Endothelial cell of umbilical vein (primary cell): Measurements from ENCODE around the gene PGAP1. TPM values are rescaled to one million over a fixed set of nuclear protein-coding genes. Genes with fewer than 3 reads are reported as not detected.

Source experiments
- BruUV-seq: library from RNA; stranded (reverse); fragments of 400-500 nt; replicated peaks from 2 replicates; lab custom pipeline; 2021; lab: Mats Ljungman, UMichigan
- CTCF ChIA-PET: fragments of 300-600, 350-600 bp; sonication (Branson Sonifier 250); formaldehyde crosslinking; loops from one replicate; lab custom pipeline; 2021; ENCODE audit warnings: antibody characterized with exemption, inconsistent platforms; lab: Charles Lee
- POLR2A ChIA-PET: fragments of 300-600, 350-600 bp; sonication (Branson Sonifier 250); formaldehyde crosslinking; loops from one replicate; lab custom pipeline; 2021; ENCODE audit warnings: antibody characterized with exemption, inconsistent platforms; lab: Charles Lee
- DNase-seq: peaks from one replicate; pipeline ENCODE4 v3.0.0-alpha.2; 2011; ENCODE audit warnings: low read depth, low spot score
- FAIRE-seq: peaks from 2 replicates; lab custom pipeline; 2011; peaks lifted over from hg19 to GRCh38; lab: Jason Lieb, UNC
- H2AFZ ChIP-seq: 2 replicates; pipeline ENCODE4 v1.6.0; 2012; ENCODE audit warnings: low read depth, low read length, control low read depth, inconsistent platforms
- H3K27ac ChIP-seq: 2 replicates; pipeline ENCODE4 v1.5.1; 2011; ENCODE audit warnings: low read depth, mild to moderate bottlenecking, control low read depth, low read length, moderate library complexity; ENCODE audit not compliant: insufficient read depth
- H3K27me3 ChIP-seq, 2 experiments: 2 replicates each; pipeline versions ENCODE4 v1.6.0 to v1.6.1; 2011; ENCODE audit warnings: low read length in 2 of 2, mixed read lengths in 1 of 2; ENCODE audit not compliant: control insufficient read depth in 2 of 2, insufficient read depth in 2 of 2
- H3K36me3 ChIP-seq, 2 experiments: 2 replicates in 1 of 2; 3 replicates in 1 of 2; pipeline ENCODE4 v1.5.1; 2011; ENCODE audit warnings: low read length in 2 of 2, mild to moderate bottlenecking in 1 of 2, moderate library complexity in 1 of 2; ENCODE audit not compliant: control insufficient read depth in 2 of 2, insufficient read depth in 2 of 2; ENCODE audit errors: extremely low read depth in 1 of 2
- H3K4me1 ChIP-seq: 3 replicates; pipeline ENCODE4 v1.5.1; 2011; ENCODE audit warnings: mild to moderate bottlenecking, low read length; ENCODE audit not compliant: control insufficient read depth, insufficient read depth; ENCODE audit errors: extremely low read depth
- H3K4me2 ChIP-seq: 2 replicates; pipeline ENCODE4 v1.6.1; 2011; ENCODE audit warnings: low read length, control low read depth, mixed read lengths; ENCODE audit not compliant: insufficient read depth
- H3K4me3 ChIP-seq, 3 experiments: fragments of 200-600 bp in 1 of 3; sonication (generic), shearing (Covaris generic) in 1 of 3; replicated peaks in 1 of 3; 2 replicates each; pipeline ENCODE4 v1.5.1; 2011 to 2016; ENCODE audit warnings: control low read depth in 3 of 3, low read length in 3 of 3, mild to moderate bottlenecking in 2 of 3, inconsistent platforms in 1 of 3, low read depth in 1 of 3, moderate library complexity in 1 of 3; ENCODE audit not compliant: insufficient read depth in 1 of 3
- H3K79me2 ChIP-seq: 2 replicates; pipeline ENCODE4 v1.6.0; 2012; ENCODE audit warnings: low read length, inconsistent platforms; ENCODE audit not compliant: control insufficient read depth, insufficient read depth
- H3K9ac ChIP-seq: replicated peaks from 2 replicates; pipeline ENCODE3; 2011; ENCODE audit warnings: low read length, control low read depth; ENCODE audit not compliant: insufficient read depth; ENCODE audit errors: extremely low read depth
- H3K9me1 ChIP-seq: replicated peaks from 3 replicates; pipeline ENCODE4 v1.6.0; 2011; ENCODE audit warnings: mild to moderate bottlenecking, low read length; ENCODE audit not compliant: control insufficient read depth, insufficient read depth; ENCODE audit errors: extremely low read depth
- H3K9me3 ChIP-seq: replicated peaks from 2 replicates; pipeline ENCODE4 v1.5.1; 2012; ENCODE audit warnings: low read length, inconsistent platforms; ENCODE audit not compliant: control insufficient read depth, insufficient read depth
- H4K20me1 ChIP-seq: replicated peaks from 2 replicates; pipeline ENCODE3; 2011; ENCODE audit warnings: mild to moderate bottlenecking, low read length; ENCODE audit not compliant: control insufficient read depth, insufficient read depth; ENCODE audit errors: extremely low read depth
- EZH2 ChIP-seq: IDR thresholded peaks from 2 replicates; pipeline ENCODE4 v1.6.1; 2012; ENCODE audit warnings: borderline replicate concordance, low read depth, mild to moderate bottlenecking, moderate library complexity, low read length, inconsistent platforms; ENCODE audit not compliant: severe bottlenecking
- FOS ChIP-seq: IDR thresholded peaks from 2 replicates; pipeline ENCODE4 v1.6.1; 2011; ENCODE audit warnings: mild to moderate bottlenecking, low read length, moderate library complexity, borderline replicate concordance; ENCODE audit not compliant: insufficient read depth
- GATA2 ChIP-seq: IDR thresholded peaks from 2 replicates; pipeline ENCODE4 v1.7.0; 2011; ENCODE audit warnings: low read depth, mild to moderate bottlenecking, moderate library complexity, mixed read lengths, low read length; ENCODE audit not compliant: insufficient read length, insufficient read depth
- JUN ChIP-seq: IDR thresholded peaks from 2 replicates; pipeline ENCODE4 v1.6.1; 2011; ENCODE audit warnings: borderline replicate concordance, low read depth; ENCODE audit not compliant: insufficient read length, insufficient read depth
- MYC ChIP-seq: IDR thresholded peaks from one replicate; pipeline ENCODE4 v1.6.1; 2011; ENCODE audit warnings: mild to moderate bottlenecking, low read depth, low read length
- POLR2A ChIP-seq: IDR thresholded peaks from 2 replicates; pipeline ENCODE4 v1.6.1; 2012; ENCODE audit warnings: low read depth, mild to moderate bottlenecking, control low read depth, low read length
- POLR2AphosphoS5 ChIP-seq: IDR thresholded peaks from 2 replicates; pipeline ENCODE4 v1.6.1; 2012; ENCODE audit warnings: low read depth, mild to moderate bottlenecking, control low read depth, low read length, moderate library complexity; ENCODE audit not compliant: insufficient read depth
- dilution Hi-C: fragments of 300-500 bp; cut with MboI; formaldehyde crosslinking; loops from one replicate; pipeline ENCODE4 v1.15.0; 2019; ENCODE audit warnings: low sequenced_read_pairs; ENCODE audit not compliant: extremely low pct_ligation_motif_present
- intact Hi-C: fragments of 100-400 bp; cut with micrococcal nuclease; formaldehyde crosslinking; loops from one replicate; pipeline ENCODE4 v1.10.0; 2022
- polyA plus RNA-seq, 4 experiments: library from polyadenylated mRNA; depleted of rRNA in 3 of 4; stranded (reverse) in 3 of 4; unstranded in 1 of 4; fragments of >200 nt; gene quantifications; 2 replicates each; pipeline versions ENCODE4 v1.2.1 to v1.2.3, GENCODE V29; 2011 to 2012; ENCODE audit warnings: missing spikeins in 1 of 4
- total RNA-seq: library from RNA; stranded (reverse); gene quantifications from 2 replicates; pipeline ENCODE4 v1.2.3, GENCODE V29; 2021
- TF ChIP-seq, protein P1 (sequence below): IDR thresholded peaks from 2 replicates; pipeline ENCODE4 v1.6.1; 2011; ENCODE audit not compliant: insufficient read depth, insufficient read length
- TF ChIP-seq, protein P2 (sequence below), 2 donors: IDR thresholded peaks; 1 replicate in 1 of 2; 2 replicates in 1 of 2; pipeline ENCODE4 v1.5.1; 2011; ENCODE audit warnings: low read length in 2 of 2, mild to moderate bottlenecking in 2 of 2, moderate library complexity in 2 of 2, control low read depth in 1 of 2, inconsistent platforms in 1 of 2, low read depth in 1 of 2; ENCODE audit not compliant: insufficient read depth in 1 of 2; ENCODE audit errors: extremely low read depth in 1 of 2

Gene PGAP1
- total and polyA plus RNA-seq, 2 donors (not counting 3 experiments of a cell fraction or from before 2014, with no cell fraction given) = 3.9 to 9.8 TPM

DNA sequence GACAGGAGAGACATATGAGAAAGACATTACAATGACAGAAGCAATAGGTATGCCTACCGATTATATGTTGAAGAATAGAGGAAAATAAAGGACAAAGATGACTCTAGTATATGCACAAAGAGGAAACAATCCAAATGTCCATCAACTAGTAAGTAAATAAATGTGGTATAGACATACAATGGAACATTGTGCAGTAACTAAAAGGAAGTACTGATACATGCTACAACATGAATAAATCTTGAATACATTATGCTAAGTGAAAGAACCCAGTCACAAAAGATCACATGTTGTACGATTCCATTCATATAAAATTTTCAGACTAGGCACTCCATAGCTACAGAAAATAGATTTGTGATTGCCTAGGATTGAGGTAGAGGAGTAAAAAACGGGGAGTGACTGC is 28.5 kb upstream of the PGAP1 start:
- no peak for FAIRE-seq

More for the DNA sequence above, 28.5 kb upstream of the PGAP1 start:
- no peaks in the 10 kb centered on the region for H3K9me1 ChIP-seq
- H3K9ac ChIP-seq = no peak overlapping the region
- H3K27ac ChIP-seq = no peak overlapping the region
- CTCF ChIA-PET = no interaction called here
- H3K9me3 ChIP-seq = no peaks in the 10 kb centered on the region
- no peak overlapping the region for H3K4me3 ChIP-seq
- POLR2A ChIA-PET = no interaction called here
- no peaks in the 10 kb centered on the region for H3K27me3 ChIP-seq
- no peaks in the 10 kb centered on the region for H4K20me1 ChIP-seq
- dilution Hi-C loops = no loop called here
- no peak for DNase-seq
- H2AFZ ChIP-seq = no peak overlapping the region
- no TSS peak for BruUV-seq
- H3K79me2 ChIP-seq = no peaks in the 10 kb centered on the region
- H3K4me1 ChIP-seq = no peaks in the 10 kb centered on the region
- no peaks in the 10 kb centered on the region for H3K36me3 ChIP-seq
- no peak overlapping the region for H3K4me2 ChIP-seq
- intact Hi-C loops = no loop called here
- no peak for TF ChIP-seq GATA2
- TF ChIP-seq, protein P1, sequence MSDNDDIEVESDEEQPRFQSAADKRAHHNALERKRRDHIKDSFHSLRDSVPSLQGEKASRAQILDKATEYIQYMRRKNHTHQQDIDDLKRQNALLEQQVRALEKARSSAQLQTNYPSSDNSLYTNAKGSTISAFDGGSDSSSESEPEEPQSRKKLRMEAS = no peak
- TF ChIP-seq POLR2AphosphoS5 = no peak
- TF ChIP-seq JUN = no peak
- TF ChIP-seq EZH2 = no peak
- TF ChIP-seq FOS = no peak
- TF ChIP-seq MYC = no peak
- no peak for TF ChIP-seq POLR2A
- TF ChIP-seq, protein P2, sequence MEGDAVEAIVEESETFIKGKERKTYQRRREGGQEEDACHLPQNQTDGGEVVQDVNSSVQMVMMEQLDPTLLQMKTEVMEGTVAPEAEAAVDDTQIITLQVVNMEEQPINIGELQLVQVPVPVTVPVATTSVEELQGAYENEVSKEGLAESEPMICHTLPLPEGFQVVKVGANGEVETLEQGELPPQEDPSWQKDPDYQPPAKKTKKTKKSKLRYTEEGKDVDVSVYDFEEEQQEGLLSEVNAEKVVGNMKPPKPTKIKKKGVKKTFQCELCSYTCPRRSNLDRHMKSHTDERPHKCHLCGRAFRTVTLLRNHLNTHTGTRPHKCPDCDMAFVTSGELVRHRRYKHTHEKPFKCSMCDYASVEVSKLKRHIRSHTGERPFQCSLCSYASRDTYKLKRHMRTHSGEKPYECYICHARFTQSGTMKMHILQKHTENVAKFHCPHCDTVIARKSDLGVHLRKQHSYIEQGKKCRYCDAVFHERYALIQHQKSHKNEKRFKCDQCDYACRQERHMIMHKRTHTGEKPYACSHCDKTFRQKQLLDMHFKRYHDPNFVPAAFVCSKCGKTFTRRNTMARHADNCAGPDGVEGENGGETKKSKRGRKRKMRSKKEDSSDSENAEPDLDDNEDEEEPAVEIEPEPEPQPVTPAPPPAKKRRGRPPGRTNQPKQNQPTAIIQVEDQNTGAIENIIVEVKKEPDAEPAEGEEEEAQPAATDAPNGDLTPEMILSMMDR (IDR thresholded peaks at IDR 0.05; ENCODE audit: extremely low read depth in 1 of 2, insufficient read depth in 1 of 2, low read depth in 1 of 2, low read length in 2 of 2) = no peak
